HepG2 (cell line): ENCODE data around the gene WDR6. TPM values are rescaled to one million over a fixed set of nuclear protein-coding genes. Genes with fewer than 3 reads are reported as not detected.

Source experiments
- ARNT2 ChIP-seq: sonication (generic); formaldehyde crosslinking; IDR thresholded peaks from 2 replicates; pipeline ENCODE4 v1.8.0; 2022; ENCODE audit warnings: mild to moderate bottlenecking, low read depth, missing genetic modification reagents, moderate library complexity
- CHCHD3 ChIP-seq: sonication (generic); formaldehyde crosslinking; IDR thresholded peaks from 2 replicates; pipeline ENCODE4 v1.8.0; 2022; ENCODE audit warnings: mild to moderate bottlenecking, missing genetic modification reagents, moderate library complexity
- IKZF1 ChIP-seq: fragments of 450-650 bp; IDR thresholded peaks from 2 replicates; pipeline ENCODE4 v1.7.1; 2016
- KDM2A ChIP-seq: sonication (generic); formaldehyde crosslinking; IDR thresholded peaks from 2 replicates; pipeline ENCODE4 v1.4.0; 2020; ENCODE audit warnings: low read depth, missing genetic modification reagents, borderline replicate concordance
- NR1H2 ChIP-seq: sonication (generic); formaldehyde crosslinking; IDR thresholded peaks from 2 replicates; pipeline ENCODE4 v1.8.1; 2022; ENCODE audit warnings: low read depth, missing genetic modification reagents, borderline replicate concordance
- NR2F6 ChIP-seq, 2 experiments: IDR thresholded peaks; 2 replicates each; pipeline ENCODE4 v1.6.1; 2016; ENCODE audit warnings: antibody characterized with exemption in 1 of 2, mild to moderate bottlenecking in 1 of 2
- RXRA ChIP-seq: sonication (generic); formaldehyde crosslinking; IDR thresholded peaks from 2 replicates; pipeline ENCODE4 v1.5.1; 2020; ENCODE audit warnings: missing genetic modification reagents
- SETDB1 ChIP-seq: sonication (generic); formaldehyde crosslinking; IDR thresholded peaks from 2 replicates; pipeline ENCODE4 v1.5.1; 2020; ENCODE audit warnings: missing genetic modification reagents, mild to moderate bottlenecking, borderline replicate concordance
- ZNF232 ChIP-seq: sonication (generic); formaldehyde crosslinking; IDR thresholded peaks from 2 replicates; pipeline ENCODE4 v1.4.0; 2020; ENCODE audit warnings: missing genetic modification reagents, borderline replicate concordance
- ZNF33A ChIP-seq: sonication (generic); formaldehyde crosslinking; IDR thresholded peaks from 2 replicates; pipeline ENCODE4 v1.5.1; 2020; ENCODE audit warnings: missing genetic modification reagents, mild to moderate bottlenecking, moderate library complexity, borderline replicate concordance
- ZNF577 ChIP-seq: sonication (generic); formaldehyde crosslinking; IDR thresholded peaks from 2 replicates; pipeline ENCODE4 v1.4.0; 2020; ENCODE audit warnings: mild to moderate bottlenecking, low read depth, missing genetic modification reagents, borderline replicate concordance
- ZNF7 ChIP-seq: IDR thresholded peaks from 2 replicates; pipeline ENCODE4 v1.6.1; 2016; ENCODE audit warnings: missing biosample characterization, missing genetic modification reagents
- ZNF724P ChIP-seq: sonication (generic); formaldehyde crosslinking; IDR thresholded peaks from 2 replicates; pipeline ENCODE4 v1.8.0; 2022; ENCODE audit warnings: missing genetic modification reagents, borderline replicate concordance
- polyA plus RNA-seq, 8 experiments: library from polyadenylated mRNA; depleted of rRNA in 3 of 8; stranded (reverse) in 7 of 8; unstranded in 1 of 8; fragments of >200 nt; fragmentation: Illumina TruSeq in 4 of 8; extraction: Trizol in 4 of 8; gene quantifications; 2 replicates each; pipeline versions ENCODE4 v1.2.1 to v1.2.3, GENCODE V29; 2011 to 2016; ENCODE audit warnings: low read depth in 4 of 8, missing spikeins in 1 of 8, mixed read lengths in 1 of 8; ENCODE audit not compliant: insufficient read depth in 1 of 8
- total RNA-seq, 5 experiments: library from RNA; depleted of rRNA; stranded (reverse); fragments of >200 nt; fragmentation: Illumina TruSeq; extraction: Trizol; gene quantifications; 2 replicates each; pipeline ENCODE4 v1.2.3, GENCODE V29; 2016; ENCODE audit warnings: low read depth in 1 of 5
- TF ChIP-seq, protein P1 (sequence below): sonication (generic); formaldehyde crosslinking; IDR thresholded peaks from 2 replicates; pipeline ENCODE4 v1.5.1; 2020; ENCODE audit warnings: mild to moderate bottlenecking, missing genetic modification reagents, borderline replicate concordance
- TF ChIP-seq, protein P2 (sequence below): sonication (generic); formaldehyde crosslinking; IDR thresholded peaks from 2 replicates; pipeline ENCODE4 v1.8.0; 2022; ENCODE audit warnings: mild to moderate bottlenecking, missing genetic modification reagents
- TF ChIP-seq, protein P3 (sequence below): fragments of 450-650 bp; IDR thresholded peaks from 2 replicates; pipeline ENCODE4 v1.6.1; 2017; ENCODE audit warnings: mild to moderate bottlenecking
- TF ChIP-seq, protein P4 (sequence below): sonication (generic); formaldehyde crosslinking; conservative IDR thresholded peaks from 2 replicates; pipeline ENCODE4 v1.4.0; 2020; ENCODE audit warnings: missing genetic modification reagents
- TF ChIP-seq, protein P5 (sequence below): sonication (generic); formaldehyde crosslinking; IDR thresholded peaks from 2 replicates; pipeline ENCODE4 v1.5.0; 2020; ENCODE audit warnings: missing genetic modification reagents, mild to moderate bottlenecking, borderline replicate concordance
- TF ChIP-seq, protein P6 (sequence below): IDR thresholded peaks from 2 replicates; pipeline ENCODE4 v1.6.1; 2016; ENCODE audit warnings: missing genetic modification reagents, missing compliant biosample characterization

The WDR6 gene
- total and polyA plus RNA-seq, 2 of the 13 experiments (the other 11 are each of a cell fraction or from before 2014, with no cell fraction given), result 73.4 to 139 TPM

DNA sequence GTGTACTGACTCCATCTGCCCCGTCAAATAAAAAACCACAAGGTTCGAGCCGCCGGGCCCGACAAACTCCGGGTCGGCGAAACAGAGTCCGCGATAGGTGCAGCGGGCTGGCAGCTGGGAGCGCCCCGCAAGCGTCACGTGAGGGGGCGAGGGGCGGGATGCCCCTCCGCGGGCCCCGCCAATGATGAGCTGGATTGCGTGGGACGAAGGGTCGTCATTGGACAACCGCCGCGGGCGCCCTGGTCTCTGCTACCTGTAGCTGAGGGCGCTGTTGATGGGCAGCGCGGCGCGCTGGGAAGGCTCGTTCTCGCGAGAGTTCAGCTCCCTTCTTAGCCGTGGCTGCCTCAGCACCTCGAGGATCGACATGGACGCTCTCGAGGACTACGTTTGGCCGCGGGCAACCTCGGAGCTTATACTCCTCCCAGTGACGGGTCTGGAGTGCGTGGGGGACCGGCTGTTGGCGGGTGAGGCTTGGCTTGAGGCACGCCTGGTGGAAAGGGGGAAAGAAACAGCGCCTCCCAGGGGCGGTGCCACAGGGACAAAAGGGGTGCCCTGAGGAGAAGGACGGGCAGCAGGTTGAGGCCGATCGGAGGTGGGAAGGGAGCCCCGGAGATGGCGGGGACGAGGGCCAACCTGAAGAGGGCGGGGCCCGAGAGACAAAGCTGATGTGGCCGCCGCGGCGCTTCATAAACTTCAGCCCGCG is at the start of gene WDR6 (continued):
- TF ChIP-seq, protein P1, sequence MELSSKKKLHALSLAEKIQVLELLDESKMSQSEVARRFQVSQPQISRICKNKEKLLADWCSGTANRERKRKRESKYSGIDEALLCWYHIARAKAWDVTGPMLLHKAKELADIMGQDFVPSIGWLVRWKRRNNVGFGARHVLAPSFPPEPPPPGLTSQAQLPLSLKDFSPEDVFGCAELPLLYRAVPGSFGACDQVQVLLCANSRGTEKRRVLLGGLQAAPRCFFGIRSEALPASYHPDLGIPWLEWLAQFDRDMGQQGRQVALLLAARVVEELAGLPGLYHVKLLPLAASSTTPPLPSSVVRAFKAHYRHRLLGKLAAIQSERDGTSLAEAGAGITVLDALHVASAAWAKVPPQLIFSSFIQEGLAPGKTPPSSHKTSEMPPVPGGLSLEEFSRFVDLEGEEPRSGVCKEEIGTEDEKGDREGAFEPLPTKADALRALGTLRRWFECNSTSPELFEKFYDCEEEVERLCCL, result no peak
- TF ChIP-seq, protein P2, sequence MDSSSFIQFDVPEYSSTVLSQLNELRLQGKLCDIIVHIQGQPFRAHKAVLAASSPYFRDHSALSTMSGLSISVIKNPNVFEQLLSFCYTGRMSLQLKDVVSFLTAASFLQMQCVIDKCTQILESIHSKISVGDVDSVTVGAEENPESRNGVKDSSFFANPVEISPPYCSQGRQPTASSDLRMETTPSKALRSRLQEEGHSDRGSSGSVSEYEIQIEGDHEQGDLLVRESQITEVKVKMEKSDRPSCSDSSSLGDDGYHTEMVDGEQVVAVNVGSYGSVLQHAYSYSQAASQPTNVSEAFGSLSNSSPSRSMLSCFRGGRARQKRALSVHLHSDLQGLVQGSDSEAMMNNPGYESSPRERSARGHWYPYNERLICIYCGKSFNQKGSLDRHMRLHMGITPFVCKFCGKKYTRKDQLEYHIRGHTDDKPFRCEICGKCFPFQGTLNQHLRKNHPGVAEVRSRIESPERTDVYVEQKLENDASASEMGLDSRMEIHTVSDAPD (CRISPR knock-in tag), result 0 out of 2 replicates have a peak, but pooled peaks have one; percentile 24
- TF ChIP-seq CHCHD3 (no peak), ZNF724P (CRISPR knock-in tag) (no peak), NR2F6 (IDR thresholded peaks at IDR 0.05) (no peak), NR2F6 (CRISPR knock-in tag; IDR thresholded peaks at IDR 0.05) (peak; percentile 26), ZNF33A (CRISPR knock-in tag) (no peak), IKZF1 (no peak), ZNF577 (CRISPR knock-in tag) (no peak), ZNF232 (CRISPR knock-in tag) (peak; percentile 71; the same call in 1 of the 2 replicates), KDM2A (CRISPR knock-in tag) (no peak), ZNF7 (CRISPR knock-in tag) (no peak; the same call in 1 of the 2 replicates), NR1H2 (no peak), RXRA (CRISPR knock-in tag) (peak; percentile 78), ARNT2 (peak; percentile 88; the same call in 1 of the 2 replicates), SETDB1 (CRISPR knock-in tag) (no peak)
- TF ChIP-seq, protein P3, sequence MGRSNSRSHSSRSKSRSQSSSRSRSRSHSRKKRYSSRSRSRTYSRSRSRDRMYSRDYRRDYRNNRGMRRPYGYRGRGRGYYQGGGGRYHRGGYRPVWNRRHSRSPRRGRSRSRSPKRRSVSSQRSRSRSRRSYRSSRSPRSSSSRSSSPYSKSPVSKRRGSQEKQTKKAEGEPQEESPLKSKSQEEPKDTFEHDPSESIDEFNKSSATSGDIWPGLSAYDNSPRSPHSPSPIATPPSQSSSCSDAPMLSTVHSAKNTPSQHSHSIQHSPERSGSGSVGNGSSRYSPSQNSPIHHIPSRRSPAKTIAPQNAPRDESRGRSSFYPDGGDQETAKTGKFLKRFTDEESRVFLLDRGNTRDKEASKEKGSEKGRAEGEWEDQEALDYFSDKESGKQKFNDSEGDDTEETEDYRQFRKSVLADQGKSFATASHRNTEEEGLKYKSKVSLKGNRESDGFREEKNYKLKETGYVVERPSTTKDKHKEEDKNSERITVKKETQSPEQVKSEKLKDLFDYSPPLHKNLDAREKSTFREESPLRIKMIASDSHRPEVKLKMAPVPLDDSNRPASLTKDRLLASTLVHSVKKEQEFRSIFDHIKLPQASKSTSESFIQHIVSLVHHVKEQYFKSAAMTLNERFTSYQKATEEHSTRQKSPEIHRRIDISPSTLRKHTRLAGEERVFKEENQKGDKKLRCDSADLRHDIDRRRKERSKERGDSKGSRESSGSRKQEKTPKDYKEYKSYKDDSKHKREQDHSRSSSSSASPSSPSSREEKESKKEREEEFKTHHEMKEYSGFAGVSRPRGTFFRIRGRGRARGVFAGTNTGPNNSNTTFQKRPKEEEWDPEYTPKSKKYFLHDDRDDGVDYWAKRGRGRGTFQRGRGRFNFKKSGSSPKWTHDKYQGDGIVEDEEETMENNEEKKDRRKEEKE, result no peak
- TF ChIP-seq, protein P4, sequence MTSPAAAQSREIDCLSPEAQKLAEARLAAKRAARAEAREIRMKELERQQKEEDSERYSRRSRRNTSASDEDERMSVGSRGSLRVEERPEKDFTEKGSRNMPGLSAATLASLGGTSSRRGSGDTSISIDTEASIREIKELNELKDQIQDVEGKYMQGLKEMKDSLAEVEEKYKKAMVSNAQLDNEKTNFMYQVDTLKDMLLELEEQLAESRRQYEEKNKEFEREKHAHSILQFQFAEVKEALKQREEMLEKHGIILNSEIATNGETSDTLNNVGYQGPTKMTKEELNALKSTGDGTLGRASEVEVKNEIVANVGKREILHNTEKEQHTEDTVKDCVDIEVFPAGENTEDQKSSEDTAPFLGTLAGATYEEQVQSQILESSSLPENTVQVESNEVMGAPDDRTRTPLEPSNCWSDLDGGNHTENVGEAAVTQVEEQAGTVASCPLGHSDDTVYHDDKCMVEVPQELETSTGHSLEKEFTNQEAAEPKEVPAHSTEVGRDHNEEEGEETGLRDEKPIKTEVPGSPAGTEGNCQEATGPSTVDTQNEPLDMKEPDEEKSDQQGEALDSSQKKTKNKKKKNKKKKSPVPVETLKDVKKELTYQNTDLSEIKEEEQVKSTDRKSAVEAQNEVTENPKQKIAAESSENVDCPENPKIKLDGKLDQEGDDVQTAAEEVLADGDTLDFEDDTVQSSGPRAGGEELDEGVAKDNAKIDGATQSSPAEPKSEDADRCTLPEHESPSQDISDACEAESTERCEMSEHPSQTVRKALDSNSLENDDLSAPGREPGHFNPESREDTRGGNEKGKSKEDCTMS (CRISPR knock-in tag), result no peak
- TF ChIP-seq, protein P5, sequence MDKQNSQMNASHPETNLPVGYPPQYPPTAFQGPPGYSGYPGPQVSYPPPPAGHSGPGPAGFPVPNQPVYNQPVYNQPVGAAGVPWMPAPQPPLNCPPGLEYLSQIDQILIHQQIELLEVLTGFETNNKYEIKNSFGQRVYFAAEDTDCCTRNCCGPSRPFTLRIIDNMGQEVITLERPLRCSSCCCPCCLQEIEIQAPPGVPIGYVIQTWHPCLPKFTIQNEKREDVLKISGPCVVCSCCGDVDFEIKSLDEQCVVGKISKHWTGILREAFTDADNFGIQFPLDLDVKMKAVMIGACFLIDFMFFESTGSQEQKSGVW (CRISPR knock-in tag), result no peak
- TF ChIP-seq, protein P6, sequence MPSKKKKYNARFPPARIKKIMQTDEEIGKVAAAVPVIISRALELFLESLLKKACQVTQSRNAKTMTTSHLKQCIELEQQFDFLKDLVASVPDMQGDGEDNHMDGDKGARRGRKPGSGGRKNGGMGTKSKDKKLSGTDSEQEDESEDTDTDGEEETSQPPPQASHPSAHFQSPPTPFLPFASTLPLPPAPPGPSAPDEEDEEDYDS (CRISPR knock-in tag), result peak; percentile 89
